ENCODE data around the gene OTOP2.

Gene OTOP2

GRCh38 chr17:74924250-74924948, at the start of gene OTOP2:
TSS of gene OTOP2 (plus strand) at chr17:74924273. CDS start at chr17:74924633, 360 bp downstream.
- no peak for TF ChIP-seq CTCF (IDR thresholded peaks at IDR 0.05; ENCODE audit: poor library complexity, severe bottlenecking)
- no peaks in the 10 kb centered on the region for H3K9me3 ChIP-seq (ENCODE audit: severe bottlenecking)
- ATAC-seq (ENCODE audit: low read depth) = no peak
- DNase-seq (ENCODE audit: low spot score) = peak; percentile 49
- no peaks in the 10 kb centered on the region for H3K36me3 ChIP-seq (ENCODE audit: low read depth)
- H3K4me3 ChIP-seq (ENCODE audit: severe bottlenecking) = peak within 1 kb of the TSS; percentile 38
- no peak within 1 kb of the TSS for H3K27ac ChIP-seq (ENCODE audit: poor library complexity, severe bottlenecking)
- peaks cover 25% of the 10 kb centered on the region for H3K27me3 ChIP-seq (ENCODE audit: insufficient read depth, poor library complexity, severe bottlenecking)
- peaks cover 3% of the 10 kb centered on the region for H3K4me1 ChIP-seq (ENCODE audit: insufficient read depth, poor library complexity, severe bottlenecking)

GRCh38 chr17:74874615-74875037, 49.4 kb upstream of the OTOP2 start:
- 0 out of 2 replicates have a peak, but pooled peaks cover 4% of the 10 kb centered on the region for H3K36me3 ChIP-seq (ENCODE audit: low read depth)
- no peak for ATAC-seq (ENCODE audit: low read depth)
- H3K4me3 ChIP-seq (ENCODE audit: severe bottlenecking) = no peak overlapping the region
- H3K27me3 ChIP-seq (ENCODE audit: insufficient read depth, poor library complexity, severe bottlenecking) = no peaks in the 10 kb centered on the region
- H3K9me3 ChIP-seq (ENCODE audit: severe bottlenecking) = no peaks in the 10 kb centered on the region
- no peak overlapping the region for H3K27ac ChIP-seq (ENCODE audit: poor library complexity, severe bottlenecking)
- no peak for TF ChIP-seq CTCF (IDR thresholded peaks at IDR 0.05; ENCODE audit: poor library complexity, severe bottlenecking)
- DNase-seq (ENCODE audit: low spot score) = no peak
- H3K4me1 ChIP-seq (ENCODE audit: insufficient read depth, poor library complexity, severe bottlenecking) = peaks cover 6% of the 10 kb centered on the region

DNA sequence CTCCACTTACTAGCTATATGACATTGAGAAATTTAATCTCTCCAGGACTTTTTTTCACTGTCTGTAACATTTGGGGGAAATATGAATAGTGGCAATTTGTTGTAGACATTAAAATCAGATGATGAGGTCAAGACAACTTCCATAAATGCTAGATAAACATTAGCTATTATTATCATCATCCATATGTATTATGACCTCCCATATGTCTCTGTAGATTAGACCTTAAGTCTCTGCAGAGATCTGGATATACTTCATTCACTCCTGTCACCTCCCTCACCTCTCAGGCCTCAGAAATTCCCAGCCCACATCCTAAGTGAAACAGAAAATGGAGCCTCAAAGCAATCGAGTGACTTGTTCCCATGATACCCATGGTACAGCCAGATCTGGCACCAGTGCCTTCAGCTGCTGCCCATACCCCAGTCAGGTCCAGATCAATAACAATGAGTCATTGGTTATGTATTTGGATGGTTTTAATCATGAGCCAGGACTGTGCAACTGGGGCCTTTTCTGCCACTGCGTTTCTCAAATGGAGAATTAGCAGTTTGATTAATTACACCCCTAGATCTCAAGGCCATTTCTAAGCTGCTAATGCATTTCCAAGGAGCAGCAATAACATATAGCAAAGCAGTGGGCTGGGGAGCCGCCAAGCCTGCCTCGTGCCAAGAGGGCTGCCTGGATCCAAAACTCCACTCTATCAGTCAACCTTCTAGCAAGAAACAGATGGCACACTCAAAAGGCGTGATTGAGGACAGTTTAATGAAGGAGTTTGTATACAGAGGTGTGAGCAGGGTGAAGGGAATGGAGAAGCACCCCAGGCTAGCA, 48.7 kb upstream of the OTOP2 start:
- ATAC-seq (ENCODE audit: low read depth) (no peak), DNase-seq (ENCODE audit: low spot score) (no peak)
- no peaks in the 10 kb centered on the region for H3K9me3 ChIP-seq (ENCODE audit: severe bottlenecking)
- H3K4me1 ChIP-seq (ENCODE audit: insufficient read depth, poor library complexity, severe bottlenecking) = peaks cover 6% of the 10 kb centered on the region
- no peak overlapping the region for H3K27ac ChIP-seq (ENCODE audit: poor library complexity, severe bottlenecking)
- no peaks in the 10 kb centered on the region for H3K27me3 ChIP-seq (ENCODE audit: insufficient read depth, poor library complexity, severe bottlenecking)
- no peak overlapping the region for H3K4me3 ChIP-seq (ENCODE audit: severe bottlenecking)
- TF ChIP-seq CTCF (IDR thresholded peaks at IDR 0.05; ENCODE audit: poor library complexity, severe bottlenecking) = no peak
- H3K36me3 ChIP-seq (ENCODE audit: low read depth) = 0 out of 2 replicates have a peak, but pooled peaks cover 4% of the 10 kb centered on the region

GRCh38 chr17:74875977-74876593, 48.0 kb upstream of the OTOP2 start:
- Histone ChIP-seq H3K36me3 (ENCODE audit: low read depth) (0 out of 2 replicates have a peak, but pooled peaks cover 2% of the 10 kb centered on the region), H3K27me3 (ENCODE audit: insufficient read depth, poor library complexity, severe bottlenecking) (no peaks in the 10 kb centered on the region), H3K27ac (ENCODE audit: poor library complexity, severe bottlenecking) (no peak overlapping the region), H3K4me3 (ENCODE audit: severe bottlenecking) (no peak overlapping the region), H3K9me3 (ENCODE audit: severe bottlenecking) (no peaks in the 10 kb centered on the region), H3K4me1 (ENCODE audit: insufficient read depth, poor library complexity, severe bottlenecking) (peaks cover 6% of the 10 kb centered on the region)
- TF ChIP-seq CTCF (IDR thresholded peaks at IDR 0.05; ENCODE audit: poor library complexity, severe bottlenecking) = no peak
- DNase-seq (ENCODE audit: low spot score) (no peak), ATAC-seq (ENCODE audit: low read depth) (no peak)
